Stimulated activated memory B cell treated with anti-CD40 and anti-IgM and Interleukin-4, amounts not matched to agents 10 μg/mL and 1 μg/mL and 100 μg/mL, for 72 hours (primary cell): Measurements from ENCODE around the gene PSME3.
A peak's percentile ranks its signal among the peaks of the same experiment; 100 is the strongest.
"Not testable (repeated sequence)": the region's sequence is repeated elsewhere in the genome, so short reads cannot be mapped to it uniquely, and the experiment has no call there.

Source experiments
- ATAC-seq: fragments of 150-1000 bp; cut with Tn5 transposase; 2 replicates; pipeline ENCODE4 v1.10.0; 2021
- H3K27ac Mint-ChIP-seq: one replicate; pipeline ENCODE4 v1.8.0; 2022; ENCODE audit warnings: mild to moderate bottlenecking, mixed read lengths
- H3K27me3 Mint-ChIP-seq: one replicate; pipeline ENCODE4 v1.8.0; 2022; ENCODE audit warnings: mixed read lengths
- H3K36me3 Mint-ChIP-seq: one replicate; pipeline ENCODE4 v1.8.0; 2022; ENCODE audit warnings: mixed read lengths
- H3K4me1 Mint-ChIP-seq: one replicate; pipeline ENCODE4 v1.8.0; 2022; ENCODE audit warnings: mixed read lengths
- H3K4me3 Mint-ChIP-seq: one replicate; pipeline ENCODE4 v1.8.0; 2022; ENCODE audit warnings: mild to moderate bottlenecking, moderate library complexity, mixed read lengths
- H3K9me3 Mint-ChIP-seq: one replicate; pipeline ENCODE4 v1.8.0; 2022; ENCODE audit warnings: mixed read lengths

PSME3 gene

GRCh38 chr17:42873932-42874695 is 40.9 kb downstream of the PSME3 start:
- H3K4me1 Mint-ChIP-seq, H3K4me3 Mint-ChIP-seq, H3K27ac Mint-ChIP-seq, H3K9me3 Mint-ChIP-seq, H3K36me3 Mint-ChIP-seq: not testable (repeated sequence)
- ATAC-seq = peak; percentile 16
- peaks cover 69% of the 10 kb centered on the region for H3K27me3 Mint-ChIP-seq

GRCh38 chr17:42877037-42877436 is 43.8 kb downstream of the PSME3 start:
- Mint-ChIP-seq H3K27me3 (peaks cover 76% of the 10 kb centered on the region), H3K4me3 (no peak overlapping the region), H3K36me3 (no peaks in the 10 kb centered on the region), H3K4me1 (no peaks in the 10 kb centered on the region), H3K9me3 (no peaks in the 10 kb centered on the region), H3K27ac (no peak overlapping the region)
- ATAC-seq = no peak

GRCh38 chr17:42878123-42878880 is 45.1 kb downstream of the PSME3 start:
- no peaks in the 10 kb centered on the region for H3K9me3 Mint-ChIP-seq
- peaks cover 68% of the 10 kb centered on the region for H3K27me3 Mint-ChIP-seq
- H3K4me3 Mint-ChIP-seq = no peak overlapping the region
- no peak for ATAC-seq
- H3K27ac Mint-ChIP-seq = no peak overlapping the region
- no peaks in the 10 kb centered on the region for H3K36me3 Mint-ChIP-seq
- H3K4me1 Mint-ChIP-seq = no peaks in the 10 kb centered on the region

GRCh38 chr17:42878924-42879595 is 45.9 kb downstream of the PSME3 start:
- Mint-ChIP-seq H3K27ac (no peak overlapping the region), H3K4me1 (no peaks in the 10 kb centered on the region), H3K27me3 (peaks cover 62% of the 10 kb centered on the region), H3K9me3 (no peaks in the 10 kb centered on the region), H3K36me3 (no peaks in the 10 kb centered on the region), H3K4me3 (no peak overlapping the region)
- ATAC-seq = no peak

GRCh38 chr17:42879596-42879985 is 46.4 kb downstream of the PSME3 start:
- ATAC-seq = no peak
- H3K27me3 Mint-ChIP-seq = peaks cover 57% of the 10 kb centered on the region
- no peak overlapping the region for H3K27ac Mint-ChIP-seq
- H3K9me3 Mint-ChIP-seq = no peaks in the 10 kb centered on the region
- no peaks in the 10 kb centered on the region for H3K36me3 Mint-ChIP-seq
- H3K4me3 Mint-ChIP-seq = no peak overlapping the region
- H3K4me1 Mint-ChIP-seq = no peaks in the 10 kb centered on the region

GRCh38 chr17:42880776-42881310 is 47.6 kb downstream of the PSME3 start:
- no peaks in the 10 kb centered on the region for H3K4me1 Mint-ChIP-seq
- no peaks in the 10 kb centered on the region for H3K36me3 Mint-ChIP-seq
- H3K4me3 Mint-ChIP-seq = no peak overlapping the region
- H3K9me3 Mint-ChIP-seq = no peaks in the 10 kb centered on the region
- no peak overlapping the region for H3K27ac Mint-ChIP-seq
- peaks cover 46% of the 10 kb centered on the region for H3K27me3 Mint-ChIP-seq
- no peak for ATAC-seq

- H3K27me3 Mint-ChIP-seq = peaks cover 48% of the 10 kb centered on the region
- not testable (repeated sequence) for H3K4me3 Mint-ChIP-seq, H3K9me3 Mint-ChIP-seq, H3K36me3 Mint-ChIP-seq, H3K4me1 Mint-ChIP-seq, H3K27ac Mint-ChIP-seq, ATAC-seq
Measured at GRCh38 chr17:42881706-42882105, 48.5 kb downstream of the PSME3 start.

GRCh38 chr17:42882166-42882565 is 49.0 kb downstream of the PSME3 start:
- no peak overlapping the region for H3K27ac Mint-ChIP-seq
- no peaks in the 10 kb centered on the region for H3K36me3 Mint-ChIP-seq
- H3K4me3 Mint-ChIP-seq = no peak overlapping the region
- H3K4me1 Mint-ChIP-seq = peaks cover 7% of the 10 kb centered on the region
- no peak for ATAC-seq
- H3K9me3 Mint-ChIP-seq = no peaks in the 10 kb centered on the region
- H3K27me3 Mint-ChIP-seq = peaks cover 46% of the 10 kb centered on the region

GRCh38 chr17:42883802-42884558 is 50.8 kb downstream of the PSME3 start:
- Mint-ChIP-seq H3K27ac (no peak overlapping the region), H3K36me3 (no peaks in the 10 kb centered on the region)
- no peak for ATAC-seq

GRCh38 chr17:42885806-42886205 is 52.6 kb downstream of the PSME3 start:
- H3K27ac Mint-ChIP-seq, H3K9me3 Mint-ChIP-seq, ATAC-seq, H3K4me1 Mint-ChIP-seq, H3K36me3 Mint-ChIP-seq, H3K4me3 Mint-ChIP-seq, H3K27me3 Mint-ChIP-seq: not testable (repeated sequence)

More at GRCh38 chr17:42883802-42884558, 50.8 kb downstream of the PSME3 start:
- Mint-ChIP-seq H3K27me3 (peaks cover 28% of the 10 kb centered on the region), H3K4me1 (peaks cover 7% of the 10 kb centered on the region), H3K4me3 (no peak overlapping the region), H3K9me3 (no peaks in the 10 kb centered on the region)

- Mint-ChIP-seq H3K27me3 (peaks cover 9% of the 10 kb centered on the region), H3K4me3 (no peak overlapping the region), H3K27ac (no peak overlapping the region), H3K9me3 (no peaks in the 10 kb centered on the region), H3K4me1 (peaks cover 7% of the 10 kb centered on the region), H3K36me3 (no peaks in the 10 kb centered on the region)
- ATAC-seq = no peak
Measured at GRCh38 chr17:42886283-42887176, 53.3 kb downstream of the PSME3 start.

- no peaks in the 10 kb centered on the region for H3K36me3 Mint-ChIP-seq
- no peak overlapping the region for H3K4me3 Mint-ChIP-seq
- no peak overlapping the region for H3K27ac Mint-ChIP-seq
- no peaks in the 10 kb centered on the region for H3K9me3 Mint-ChIP-seq
- ATAC-seq = no peak
- H3K4me1 Mint-ChIP-seq = peaks cover 7% of the 10 kb centered on the region
- H3K27me3 Mint-ChIP-seq = peaks cover 9% of the 10 kb centered on the region
Measured at GRCh38 chr17:42889809-42890208, 56.6 kb downstream of the PSME3 start.

- Mint-ChIP-seq H3K36me3 (no peaks in the 10 kb centered on the region), H3K27me3 (peaks cover 3% of the 10 kb centered on the region), H3K4me3 (no peak overlapping the region), H3K4me1 (peaks cover under 1% of the 10 kb centered on the region), H3K9me3 (no peaks in the 10 kb centered on the region), H3K27ac (no peak overlapping the region)
- no peak for ATAC-seq
Measured at GRCh38 chr17:42891539-42892152, 58.4 kb downstream of the PSME3 start.

- Mint-ChIP-seq H3K4me1 (no peaks in the 10 kb centered on the region), H3K27me3 (no peaks in the 10 kb centered on the region)
- ATAC-seq = no peak
Measured at GRCh38 chr17:42893359-42893758, 60.2 kb downstream of the PSME3 start.

More at GRCh38 chr17:42893359-42893758, 60.2 kb downstream of the PSME3 start:
- H3K9me3 Mint-ChIP-seq = no peaks in the 10 kb centered on the region
- no peak overlapping the region for H3K4me3 Mint-ChIP-seq
- H3K36me3 Mint-ChIP-seq = no peaks in the 10 kb centered on the region
- H3K27ac Mint-ChIP-seq = no peak overlapping the region
